Chondrocyte (in vitro differentiated cells): ENCODE results near the gene FAT2. TPM values are rescaled to one million over a fixed set of nuclear protein-coding genes. Genes with fewer than 3 reads are reported as not detected.

Experiments
- DNase-seq: peaks from one replicate; pipeline ENCODE4 v3.0.0; 2021; ENCODE audit warnings: mixed read lengths, low spot score
- H3K27ac Mint-ChIP-seq: one replicate; pipeline ENCODE4 v1.8.0; 2021; ENCODE audit warnings: mild to moderate bottlenecking, moderate library complexity, mixed read lengths; ENCODE audit not compliant: unreplicated experiment
- H3K27me3 Mint-ChIP-seq: 2 replicates; pipeline ENCODE4 v1.8.0; 2021; ENCODE audit warnings: low read depth, mixed read lengths
- H3K36me3 Mint-ChIP-seq: 2 replicates; pipeline ENCODE4 v1.8.0; 2021; ENCODE audit warnings: low read depth, mixed read lengths
- H3K4me1 Mint-ChIP-seq: 2 replicates; pipeline ENCODE4 v1.8.0; 2021; ENCODE audit warnings: low read depth, mild to moderate bottlenecking, mixed read lengths
- H3K4me3 Mint-ChIP-seq: one replicate; pipeline ENCODE4 v1.8.0; 2021; ENCODE audit warnings: mild to moderate bottlenecking, moderate library complexity, mixed read lengths; ENCODE audit not compliant: unreplicated experiment
- H3K9me3 Mint-ChIP-seq: 2 replicates; pipeline ENCODE4 v1.8.0; 2021; ENCODE audit warnings: low read depth, mixed read lengths
- CTCF ChIP-seq: fragments of 200-600 bp; sonication (generic); IDR thresholded peaks from 2 replicates; pipeline ENCODE4 v1.5.0; 2021; ENCODE audit warnings: antibody characterized with exemption, mild to moderate bottlenecking, moderate library complexity
- total RNA-seq: library from RNA; stranded (reverse); gene quantifications from 3 replicates; pipeline ENCODE4 v1.2.1, GENCODE V29; 2021

FAT2 gene
- total RNA-seq, 1 donor from 2014 or later, result 2.2 TPM

GRCh38 chr5:151597749-151598148, 6.6 kb upstream of the FAT2 start:
- no peak for DNase-seq
- TF ChIP-seq CTCF, result no peak
- Mint-ChIP-seq H3K36me3 (no peaks in the 10 kb centered on the region), H3K27me3 (no peaks in the 10 kb centered on the region), H3K27ac (no peak overlapping the region), H3K4me1 (peaks cover 68% of the 10 kb centered on the region), H3K4me3 (no peak overlapping the region), H3K9me3 (no peaks in the 10 kb centered on the region)

DNA sequence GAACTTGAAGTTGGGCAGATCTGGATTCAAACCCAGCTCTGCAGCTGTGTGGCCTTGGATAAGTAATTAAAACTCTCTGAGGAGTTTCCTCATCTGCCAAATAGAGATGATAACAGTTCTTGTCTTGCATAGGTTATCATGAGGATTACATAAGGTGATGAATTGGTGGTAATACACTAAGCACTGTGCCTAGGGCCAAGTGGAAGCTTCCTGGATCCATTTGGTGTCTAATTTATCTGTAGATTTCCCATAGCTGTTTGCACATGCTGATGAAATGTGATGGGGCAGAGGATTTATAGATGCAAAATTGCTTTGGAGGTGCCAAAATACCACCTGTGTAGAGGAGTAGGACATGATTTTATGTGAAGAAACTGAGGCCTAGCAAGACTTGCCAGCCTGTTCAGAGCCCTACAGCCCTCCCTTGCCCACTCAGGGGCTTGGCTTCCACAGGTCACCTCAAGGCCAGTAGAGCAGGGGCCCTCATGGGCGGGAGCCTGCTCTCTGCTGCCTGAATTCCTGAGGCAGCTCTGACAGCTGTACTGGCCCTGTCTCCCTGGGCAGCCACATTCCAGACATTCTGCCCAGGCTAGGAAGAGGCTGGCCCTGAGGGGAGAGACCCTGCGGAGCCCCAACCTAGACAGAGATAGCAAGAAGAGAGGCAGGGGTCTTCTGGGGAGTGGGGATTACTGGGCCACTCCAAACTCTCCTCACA, 5.9 kb upstream of the FAT2 start:
- H3K9me3 Mint-ChIP-seq, result no peaks in the 10 kb centered on the region
- peaks cover 68% of the 10 kb centered on the region for H3K4me1 Mint-ChIP-seq
- no peak for DNase-seq

GRCh38 chr5:151595411-151595826, 4.3 kb upstream of the FAT2 start:
- H3K27ac Mint-ChIP-seq, result peak overlapping the region; percentile 2
- peaks cover 69% of the 10 kb centered on the region for H3K4me1 Mint-ChIP-seq
- DNase-seq, result no peak

More for the DNA sequence above, 5.9 kb upstream of the FAT2 start:
- TF ChIP-seq CTCF, result no peak
- Mint-ChIP-seq H3K4me3 (no peak overlapping the region), H3K27ac (peak overlapping the region; percentile 90), H3K36me3 (no peaks in the 10 kb centered on the region), H3K27me3 (no peaks in the 10 kb centered on the region)

DNA sequence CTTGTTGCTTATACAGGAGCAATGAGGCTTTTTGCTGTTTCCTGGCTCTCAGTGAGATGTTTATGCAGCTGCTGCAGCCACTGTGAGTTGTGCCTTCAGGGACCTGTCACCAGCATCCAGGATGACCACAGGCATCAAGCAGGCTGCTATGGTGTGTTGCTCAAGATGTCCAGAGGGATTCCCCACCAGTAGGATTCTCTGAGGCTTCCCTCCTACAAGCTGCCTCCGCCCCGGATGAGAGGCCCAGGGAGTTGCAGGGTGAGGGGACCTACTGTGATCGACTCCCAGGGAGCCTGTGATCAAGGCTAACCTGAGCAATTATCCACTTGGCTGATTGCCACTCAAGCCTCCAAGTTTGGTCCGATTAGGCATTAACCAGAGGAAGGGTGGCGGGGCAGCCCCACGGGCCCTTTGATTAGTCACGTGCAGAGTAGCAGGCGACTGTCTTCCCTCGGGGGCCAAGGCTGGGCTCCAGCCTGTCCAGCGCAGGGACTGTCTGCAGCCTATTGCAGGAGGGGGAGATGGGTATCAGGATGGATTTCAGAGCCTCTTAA, 1.8 kb upstream of the FAT2 start:
- no peak overlapping the region for H3K4me3 Mint-ChIP-seq
- H3K36me3 Mint-ChIP-seq, result no peaks in the 10 kb centered on the region
- H3K4me1 Mint-ChIP-seq, result peaks cover 63% of the 10 kb centered on the region
- H3K9me3 Mint-ChIP-seq, result no peaks in the 10 kb centered on the region
- no peak for TF ChIP-seq CTCF
- H3K27me3 Mint-ChIP-seq, result no peaks in the 10 kb centered on the region
- no peak for DNase-seq
- H3K27ac Mint-ChIP-seq, result peak overlapping the region; percentile 12

More at GRCh38 chr5:151595411-151595826, 4.3 kb upstream of the FAT2 start:
- Mint-ChIP-seq H3K9me3 (no peaks in the 10 kb centered on the region), H3K36me3 (no peaks in the 10 kb centered on the region), H3K4me3 (no peak overlapping the region), H3K27me3 (no peaks in the 10 kb centered on the region)
- TF ChIP-seq CTCF, result no peak

DNA sequence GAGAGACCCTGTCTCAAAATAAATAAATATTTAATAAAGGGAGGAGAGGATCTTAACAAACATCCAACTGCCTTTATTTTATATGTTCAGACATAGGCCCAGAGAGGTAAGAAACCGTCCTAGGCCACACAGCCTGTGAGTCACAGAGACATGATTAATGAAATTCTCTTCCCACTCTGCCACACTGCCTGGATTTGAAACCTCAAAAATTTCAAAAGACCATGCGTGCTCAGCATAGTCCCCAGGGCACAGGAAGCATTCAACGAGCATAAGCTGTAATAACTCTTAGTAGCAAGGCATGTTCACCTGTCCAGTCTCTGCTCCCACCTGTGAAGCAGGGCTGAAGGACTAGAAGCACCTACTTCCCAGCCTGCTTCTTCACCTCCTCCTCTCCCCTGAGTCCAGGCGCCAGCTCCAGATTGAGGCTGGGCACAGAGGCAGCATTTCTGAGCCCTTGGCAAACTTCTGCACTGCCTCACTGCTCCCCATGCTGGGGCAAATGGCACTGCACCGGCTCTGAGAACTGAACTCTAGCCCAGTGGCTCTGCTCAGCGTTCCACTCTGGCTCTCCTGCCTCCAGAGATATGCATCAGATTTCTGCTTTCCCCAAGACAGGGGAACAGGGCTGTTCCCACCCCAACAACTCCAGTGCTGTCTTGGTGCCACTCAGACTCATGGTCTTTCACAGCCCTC, 1.1 kb downstream of the FAT2 start:
- DNase-seq, result no peak
- H3K4me1 Mint-ChIP-seq, result peaks cover 37% of the 10 kb centered on the region
- no peaks in the 10 kb centered on the region for H3K27me3 Mint-ChIP-seq
- TF ChIP-seq CTCF, result no peak
- no peaks in the 10 kb centered on the region for H3K9me3 Mint-ChIP-seq
- peak overlapping the region; percentile 18 for H3K4me3 Mint-ChIP-seq
- no peak overlapping the region for H3K27ac Mint-ChIP-seq
- no peaks in the 10 kb centered on the region for H3K36me3 Mint-ChIP-seq
